ENCODE data around the gene MKX. TPM values are rescaled to one million over a fixed set of nuclear protein-coding genes. Genes with fewer than 3 reads are reported as not detected.

Gene MKX
- total and polyA plus RNA-seq, 2 donors (not counting 1 experiment from before 2014, with no cell fraction given) = not detected

- no peaks in the 10 kb centered on the region for H3K9me3 ChIP-seq (ENCODE audit: control extremely low read depth in 1 of 3, control insufficient read depth in 2 of 3, insufficient read depth in 1 of 3, low read length in 2 of 3)
- Mint-ChIP-seq H3K27ac (no peak overlapping the region), H3K27me3 (peaks cover 19% of the 10 kb centered on the region), H3K4me1 (no peaks in the 10 kb centered on the region), H3K9me3 (ENCODE audit: insufficient read depth) (no peaks in the 10 kb centered on the region), H3K4me3 (no peak overlapping the region)
- no peak overlapping the region for H3K27ac ChIP-seq (ENCODE audit: low read length in 2 of 2)
- no peak overlapping the region for H3K4me3 ChIP-seq (ENCODE audit: control extremely low read depth in 1 of 5, extremely low read depth in 1 of 5, insufficient read depth in 1 of 5, low read depth in 2 of 5, low read length in 4 of 5)
- H3K4me1 ChIP-seq (ENCODE audit: control insufficient read depth in 2 of 2, insufficient read depth in 2 of 2, low read length in 2 of 2) = no peaks in the 10 kb centered on the region
- CTCF ChIA-PET = interaction anchor here (0.6 kb wide), 1 partner anchor 1053 kb away, joined by 6 read pairs; no protein-coding TSS in a partner anchor
- H3K9ac ChIP-seq (ENCODE audit: low read length) = no peak overlapping the region
- no peak for DNase-seq
- H2AFZ ChIP-seq (ENCODE audit: insufficient read depth, low read depth, low read length, poor library complexity, severe bottlenecking) = no peak overlapping the region
- H3K4me2 ChIP-seq (replicated peaks; ENCODE audit: low read depth, low read length, poor library complexity, severe bottlenecking) = no peak overlapping the region
- TF ChIP-seq CTCF (IDR thresholded peaks at IDR 0.05) (no peak), EZH2 (IDR thresholded peaks at IDR 0.05; ENCODE audit: borderline replicate concordance, insufficient read depth, low read depth, low read length, poor library complexity, severe bottlenecking) (no peak)
- H3K79me2 ChIP-seq (ENCODE audit: control insufficient read depth, insufficient read depth, low read length) = no peaks in the 10 kb centered on the region
- no peaks in the 10 kb centered on the region for H4K20me1 ChIP-seq (ENCODE audit: control insufficient read depth, insufficient read depth, low read length, poor library complexity, severe bottlenecking)
- no peak for ATAC-seq (ENCODE audit: low read depth)
- H3K27me3 ChIP-seq (replicated peaks in 1 of 4; ENCODE audit: control extremely low read depth in 1 of 4, control insufficient read depth in 3 of 4, insufficient read depth in 4 of 4, low read length in 3 of 4) = peaks cover 0 to 5% (median 0%) of the 10 kb centered on the region in 4 experiments
- WGBS (ENCODE audit: insufficient coverage) = no CpG with 5 or more reads among the region's 3 CpGs
- POLR2A ChIA-PET = no interaction called here
- no peaks in the 10 kb centered on the region for H3K36me3 ChIP-seq (replicated peaks in 1 of 2; ENCODE audit: control extremely low read depth in 1 of 2, control insufficient read depth in 1 of 2, extremely low read depth in 1 of 2, insufficient read depth in 2 of 2, low read length in 1 of 2)
- intact Hi-C loops (cut with micrococcal nuclease) = no loop called here
Measured at GRCh38 chr10:27717861-27718260, 27.8 kb downstream of the MKX start.

DNA sequence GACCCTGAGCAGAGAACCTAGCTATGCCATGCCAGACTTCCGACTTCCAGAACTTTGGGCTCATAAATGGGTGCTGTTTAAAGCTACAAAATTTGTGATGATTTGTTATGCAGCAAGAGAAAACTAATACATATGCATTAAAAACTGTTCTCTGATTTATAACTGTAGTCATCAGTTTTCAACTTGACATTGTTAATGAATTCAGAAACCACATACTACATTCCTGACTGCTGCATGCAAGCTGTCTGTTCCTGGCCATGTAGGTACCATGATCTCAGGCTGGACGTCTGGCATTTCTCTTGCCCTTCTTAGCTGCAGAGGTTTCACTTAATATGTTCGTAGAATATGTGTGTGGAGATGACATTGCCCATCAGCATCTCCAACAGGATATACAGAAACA lies 28.4 kb downstream of the MKX start:
- CTCF ChIA-PET = interaction anchor here (0.6 kb wide), 1 partner anchor 1053 kb away, joined by 6 read pairs; no protein-coding TSS in a partner anchor
- peaks cover 0 to 5% (median 0%) of the 10 kb centered on the region in 4 experiments for H3K27me3 ChIP-seq (replicated peaks in 1 of 4; ENCODE audit: control extremely low read depth in 1 of 4, control insufficient read depth in 3 of 4, insufficient read depth in 4 of 4, low read length in 3 of 4)
- TF ChIP-seq CTCF (IDR thresholded peaks at IDR 0.05) (no peak), EZH2 (IDR thresholded peaks at IDR 0.05; ENCODE audit: borderline replicate concordance, insufficient read depth, low read depth, low read length, poor library complexity, severe bottlenecking) (no peak)
- no peak for ATAC-seq (ENCODE audit: low read depth)
- H3K27ac Mint-ChIP-seq = no peak overlapping the region
- no peak overlapping the region for H3K9ac ChIP-seq (ENCODE audit: low read length)
- no peaks in the 10 kb centered on the region for H4K20me1 ChIP-seq (ENCODE audit: control insufficient read depth, insufficient read depth, low read length, poor library complexity, severe bottlenecking)
- no peak overlapping the region for H3K27ac ChIP-seq (ENCODE audit: low read length in 2 of 2)
- no peaks in the 10 kb centered on the region for H3K4me1 Mint-ChIP-seq
- no peaks in the 10 kb centered on the region for H3K9me3 Mint-ChIP-seq (ENCODE audit: insufficient read depth)
- H3K36me3 ChIP-seq (replicated peaks in 1 of 2; ENCODE audit: control extremely low read depth in 1 of 2, control insufficient read depth in 1 of 2, extremely low read depth in 1 of 2, insufficient read depth in 2 of 2, low read length in 1 of 2) = no peaks in the 10 kb centered on the region
- H3K27me3 Mint-ChIP-seq = peaks cover 22% of the 10 kb centered on the region
- intact Hi-C loops (cut with micrococcal nuclease) = no loop called here
- H3K4me3 Mint-ChIP-seq = no peak overlapping the region
- POLR2A ChIA-PET = no interaction called here
- H2AFZ ChIP-seq (ENCODE audit: insufficient read depth, low read depth, low read length, poor library complexity, severe bottlenecking) = no peak overlapping the region
- no peaks in the 10 kb centered on the region for H3K9me3 ChIP-seq (ENCODE audit: control extremely low read depth in 1 of 3, control insufficient read depth in 2 of 3, insufficient read depth in 1 of 3, low read length in 2 of 3)
- WGBS (ENCODE audit: insufficient coverage) = no CpG with 5 or more reads among the region's 3 CpGs
- H3K4me3 ChIP-seq (ENCODE audit: control extremely low read depth in 1 of 5, extremely low read depth in 1 of 5, insufficient read depth in 1 of 5, low read depth in 2 of 5, low read length in 4 of 5) = no peak overlapping the region
- DNase-seq = no peak
- no peak overlapping the region for H3K4me2 ChIP-seq (replicated peaks; ENCODE audit: low read depth, low read length, poor library complexity, severe bottlenecking)
- no peaks in the 10 kb centered on the region for H3K79me2 ChIP-seq (ENCODE audit: control insufficient read depth, insufficient read depth, low read length)
- H3K4me1 ChIP-seq (ENCODE audit: control insufficient read depth in 2 of 2, insufficient read depth in 2 of 2, low read length in 2 of 2) = no peaks in the 10 kb centered on the region

All from B cell (primary cell).